Fibroblast of lung (primary cell): ENCODE measurements around the gene SMCHD1. TPM values are rescaled to one million over a fixed set of nuclear protein-coding genes. Genes with fewer than 3 reads are reported as not detected.

ENCODE experiments used
- DNase-seq, 2 donors: peaks; one replicate each; pipeline versions ENCODE4 v3.0.0 to v3.0.0-alpha.2; 2010; ENCODE audit warnings: low read depth in 2 of 2
- H2AFZ ChIP-seq: 2 replicates; pipeline ENCODE4 v1.5.1; 2012; ENCODE audit warnings: low read length, control low read depth, inconsistent platforms
- H3K27ac ChIP-seq: 2 replicates; pipeline ENCODE4 v1.5.1; 2011; ENCODE audit warnings: low read length, control low read depth; ENCODE audit not compliant: insufficient read depth
- H3K27me3 ChIP-seq: 2 replicates; pipeline ENCODE4 v1.5.1; 2011; ENCODE audit warnings: mild to moderate bottlenecking, low read length; ENCODE audit not compliant: control insufficient read depth, insufficient read depth
- H3K36me3 ChIP-seq: 2 replicates; pipeline ENCODE4 v1.5.1; 2011; ENCODE audit warnings: low read length; ENCODE audit not compliant: control insufficient read depth, insufficient read depth
- H3K4me1 ChIP-seq: 2 replicates; pipeline ENCODE4 v1.5.1; 2011; ENCODE audit warnings: low read length; ENCODE audit not compliant: control insufficient read depth, insufficient read depth; ENCODE audit errors: extremely low read depth
- H3K4me2 ChIP-seq: 2 replicates; pipeline ENCODE4 v1.5.1; 2011; ENCODE audit warnings: low read length, control low read depth; ENCODE audit not compliant: insufficient read depth; ENCODE audit errors: extremely low read depth
- H3K4me3 ChIP-seq, 4 experiments: fragments of 200-600 bp in 1 of 4; sonication (generic) in 1 of 4; replicated peaks in 1 of 4; 2 replicates each; pipeline ENCODE4 v1.5.1; 2011 to 2016; ENCODE audit warnings: low read length in 4 of 4, low read depth in 3 of 4, mild to moderate bottlenecking in 3 of 4, control low read depth in 2 of 4, inconsistent platforms in 1 of 4, mixed read lengths in 1 of 4; ENCODE audit not compliant: insufficient read depth in 1 of 4; ENCODE audit errors: control extremely low read depth in 1 of 4
- H3K79me2 ChIP-seq: 2 replicates; pipeline ENCODE4 v1.5.1; 2012; ENCODE audit warnings: mild to moderate bottlenecking, low read length, inconsistent platforms; ENCODE audit not compliant: control insufficient read depth, insufficient read depth
- H3K9ac ChIP-seq: 2 replicates; pipeline ENCODE4 v1.5.1; 2011; ENCODE audit warnings: mild to moderate bottlenecking, low read length, control low read depth; ENCODE audit not compliant: insufficient read depth
- H3K9me3 ChIP-seq: 2 replicates; pipeline ENCODE4 v1.5.1; 2012; ENCODE audit warnings: low read depth, low read length; ENCODE audit not compliant: control insufficient read depth, insufficient read depth
- H4K20me1 ChIP-seq: 2 replicates; pipeline ENCODE4 v1.5.1; 2011; ENCODE audit warnings: low read length; ENCODE audit not compliant: control insufficient read depth, insufficient read depth; ENCODE audit errors: extremely low read depth
- CTCF ChIP-seq, 2 donors: IDR thresholded peaks in 1 of 2; conservative IDR thresholded peaks in 1 of 2; 1 replicate in 1 of 2; 2 replicates in 1 of 2; pipeline ENCODE4 v1.5.1; 2011 to 2012; ENCODE audit warnings: low read length in 2 of 2, control low read depth in 1 of 2, inconsistent platforms in 1 of 2, low read depth in 1 of 2, mild to moderate bottlenecking in 1 of 2
- EZH2 ChIP-seq: IDR thresholded peaks from 2 replicates; pipeline ENCODE4 v1.5.1; 2012; ENCODE audit warnings: low read length, control low read depth, mild to moderate bottlenecking; ENCODE audit errors: missing control alignments
- polyA plus RNA-seq, 2 donors: library from polyadenylated mRNA; depleted of rRNA in 1 of 2; stranded (reverse) in 1 of 2; unstranded in 1 of 2; fragments of >200 nt; gene quantifications; 2 replicates each; pipeline ENCODE4 v1.2.1, GENCODE V29; 2011 to 2012; ENCODE audit warnings: missing spikeins in 1 of 2
- total RNA-seq: library from RNA; depleted of rRNA; stranded (reverse); fragments of >200 nt; gene quantifications from 2 replicates; pipeline ENCODE4 v1.2.1, GENCODE V29; 2014

The SMCHD1 gene
- total and polyA plus RNA-seq, 2 donors (not counting 1 experiment from before 2014, with no cell fraction given) = 19.6 to 96.1 TPM

GRCh38 chr18:2746274-2746673 lies 90.7 kb downstream of the SMCHD1 start:
- Histone ChIP-seq H3K4me1 (no peaks in the 10 kb centered on the region), H3K9me3 (no peaks in the 10 kb centered on the region), H3K4me2 (no peak overlapping the region), H3K4me3 (no peak overlapping the region), H3K27me3 (no peaks in the 10 kb centered on the region), H2AFZ (no peak overlapping the region), H3K36me3 (peaks cover 2% of the 10 kb centered on the region), H3K79me2 (no peaks in the 10 kb centered on the region), H3K27ac (no peak overlapping the region), H4K20me1 (no peaks in the 10 kb centered on the region), H3K9ac (no peak overlapping the region)
- TF ChIP-seq CTCF (conservative IDR thresholded peaks at IDR 0.05 in 1 of 2, IDR thresholded peaks at IDR 0.05 in 1 of 2; ENCODE audit: low read depth in 1 of 2, low read length in 2 of 2) (no peak), EZH2 (no peak)
- DNase-seq = peak in 1 of 2 donors; percentile 16

- no peak for TF ChIP-seq EZH2
- no peak for TF ChIP-seq CTCF (conservative IDR thresholded peaks at IDR 0.05 in 1 of 2, IDR thresholded peaks at IDR 0.05 in 1 of 2; ENCODE audit: low read depth in 1 of 2, low read length in 2 of 2)
- Histone ChIP-seq H3K27ac (no peak overlapping the region), H4K20me1 (no peaks in the 10 kb centered on the region), H3K9me3 (no peaks in the 10 kb centered on the region), H3K36me3 (peaks cover 2% of the 10 kb centered on the region), H3K79me2 (no peaks in the 10 kb centered on the region), H3K27me3 (no peaks in the 10 kb centered on the region), H3K9ac (no peak overlapping the region), H3K4me2 (no peak overlapping the region), H3K4me1 (no peaks in the 10 kb centered on the region), H2AFZ (no peak overlapping the region), H3K4me3 (no peak overlapping the region)
- DNase-seq = no peak
These were observed 102.8 kb downstream of the SMCHD1 start for GRCh38 chr18:2758309-2758708.

- DNase-seq = no peak
These were observed 119.1 kb downstream of the SMCHD1 start for GRCh38 chr18:2774669-2775068.

More at GRCh38 chr18:2774669-2775068, 119.1 kb downstream of the SMCHD1 start:
- Histone ChIP-seq H3K27me3 (no peaks in the 10 kb centered on the region), H3K27ac (no peak overlapping the region), H3K9me3 (no peaks in the 10 kb centered on the region), H3K9ac (no peak overlapping the region), H3K4me1 (no peaks in the 10 kb centered on the region), H4K20me1 (no peaks in the 10 kb centered on the region), H3K4me2 (no peak overlapping the region), H3K36me3 (peaks cover 11% of the 10 kb centered on the region), H2AFZ (no peak overlapping the region), H3K4me3 (no peak overlapping the region), H3K79me2 (no peaks in the 10 kb centered on the region)
- no peak for TF ChIP-seq EZH2
- no peak for TF ChIP-seq CTCF (conservative IDR thresholded peaks at IDR 0.05 in 1 of 2, IDR thresholded peaks at IDR 0.05 in 1 of 2; ENCODE audit: low read depth in 1 of 2, low read length in 2 of 2)
